GM18508 (cell line): ENCODE measurements around the gene TUBA4B.
"Not testable (repeated sequence)": the region's sequence is repeated elsewhere in the genome, so short reads cannot be mapped to it uniquely, and the experiment has no call there.

Experiments used
- ATAC-seq: cut with Tn5 transposase; IDR thresholded peaks from one replicate; pipeline ENCODE4 v1.9.1; 2021; ENCODE audit warnings: moderate number of reproducible peaks; ENCODE audit not compliant: insufficient read depth, unreplicated experiment

The TUBA4B gene

GRCh38 chr2:219246559-219246958, 6.5 kb upstream of the TUBA4B start:
- ATAC-seq, result no peak

GRCh38 chr2:219247678-219248642, 5.1 kb upstream of the TUBA4B start:
- no peak for ATAC-seq

GRCh38 chr2:219248845-219249202, 4.2 kb upstream of the TUBA4B start:
- ATAC-seq, result no peak

- ATAC-seq, result peak; percentile 40
Observed at GRCh38 chr2:219249203-219249980, 3.7 kb upstream of the TUBA4B start.

GRCh38 chr2:219250049-219250781, 2.8 kb upstream of the TUBA4B start:
- ATAC-seq, result no peak

- no peak for ATAC-seq
Observed at GRCh38 chr2:219251656-219252055, 1.4 kb upstream of the TUBA4B start.

GRCh38 chr2:219252084-219252483, 959 bp upstream of the TUBA4B start:
- ATAC-seq, result no peak

- no peak for ATAC-seq
Observed at GRCh38 chr2:219252570-219252899, 508 bp upstream of the TUBA4B start.

- ATAC-seq, result no peak
Observed at GRCh38 chr2:219253753-219254589, 928 bp downstream of the TUBA4B start, which contains the start of gene TUBA4A. Gene TUBA4A (minus strand): TSS chr2:219253918. CDS start chr2:219253858, 60 bp downstream.

GRCh38 chr2:219254590-219255201, 1.7 kb downstream of the TUBA4B start:
- no peak for ATAC-seq

- not testable (repeated sequence) for ATAC-seq
Observed at GRCh38 chr2:219258942-219259341, 5.9 kb downstream of the TUBA4B start.

GRCh38 chr2:219261024-219261855, 8.2 kb downstream of the TUBA4B start:
- ATAC-seq, result no peak

GRCh38 chr2:219266232-219266631, 13.2 kb downstream of the TUBA4B start:
- no peak for ATAC-seq

- no peak for ATAC-seq
Observed at GRCh38 chr2:219266886-219267285, 13.8 kb downstream of the TUBA4B start.

GRCh38 chr2:219268294-219268693, 15.3 kb downstream of the TUBA4B start:
- no peak for ATAC-seq

GRCh38 chr2:219269362-219270054, 16.5 kb downstream of the TUBA4B start:
- no peak for ATAC-seq

GRCh38 chr2:219270055-219270372, 17.0 kb downstream of the TUBA4B start:
- ATAC-seq, result no peak

- no peak for ATAC-seq
Observed at GRCh38 chr2:219271021-219271420, 18.0 kb downstream of the TUBA4B start.
